Small intestine (tissue), 7 donors: ENCODE data around the gene TFE3. TPM values are rescaled to one million over a fixed set of nuclear protein-coding genes. Genes with fewer than 3 reads are reported as not detected.

Experiments used
- DNase-seq, 2 donors: peaks; one replicate each; pipeline versions ENCODE4 v3.0.0 to v3.0.0-alpha.2; 2013
- FAIRE-seq: peaks from 2 replicates; lab custom pipeline; 2012; peaks lifted over from hg19 to GRCh38; lab: Jason Lieb, UNC
- H3K27ac ChIP-seq, 3 donors: one replicate each; pipeline ENCODE4 v1.5.1; 2013; ENCODE audit warnings: low read length in 2 of 3, mild to moderate bottlenecking in 2 of 3, control low read depth in 1 of 3, inconsistent platforms in 1 of 3, low read depth in 1 of 3, moderate library complexity in 1 of 3
- H3K27me3 ChIP-seq, 3 donors: one replicate each; pipeline ENCODE4 v1.6.1; 2013; ENCODE audit warnings: low read length in 3 of 3, inconsistent platforms in 1 of 3; ENCODE audit not compliant: control insufficient read depth in 3 of 3, insufficient read depth in 3 of 3
- H3K36me3 ChIP-seq, 3 donors: one replicate each; pipeline ENCODE4 v1.6.1; 2013; ENCODE audit warnings: low read length in 3 of 3, inconsistent platforms in 1 of 3, low read depth in 1 of 3, mild to moderate bottlenecking in 1 of 3, moderate library complexity in 1 of 3; ENCODE audit not compliant: control insufficient read depth in 3 of 3, insufficient read depth in 2 of 3
- H3K4me1 ChIP-seq, 3 donors: one replicate each; pipeline ENCODE4 v1.6.1; 2013; ENCODE audit warnings: low read length in 2 of 3, inconsistent platforms in 1 of 3, low read depth in 1 of 3, mild to moderate bottlenecking in 1 of 3, moderate library complexity in 1 of 3; ENCODE audit not compliant: control insufficient read depth in 3 of 3, insufficient read depth in 2 of 3
- H3K4me3 ChIP-seq, 3 donors: one replicate each; pipeline ENCODE4 v1.5.1; 2013; ENCODE audit warnings: low read length in 3 of 3, control low read depth in 1 of 3, inconsistent platforms in 1 of 3, low read depth in 1 of 3, mild to moderate bottlenecking in 1 of 3, moderate library complexity in 1 of 3
- H3K9me3 ChIP-seq, 2 donors: one replicate each; pipeline ENCODE4 v1.6.1; 2013; ENCODE audit warnings: low read depth in 1 of 2, low read length in 1 of 2; ENCODE audit not compliant: control insufficient read depth in 2 of 2, insufficient read depth in 1 of 2
- WGBS, 3 donors: extraction: QIAGEN DNeasy Blood & Tissue Kit; methylation state at CpG; one replicate each; pipeline ENCODE4 v1.1.7; 2013; 5-methylcytosine and 5-hydroxymethylcytosine counted together
- polyA plus RNA-seq, 4 donors: library from polyadenylated mRNA; stranded (reverse) in 3 of 4; unstranded in 1 of 4; fragments of 200-250 nt in 3 of 4; fragments of 120-200 nt in 1 of 4; gene quantifications; one replicate each; pipeline versions ENCODE4 v1.2.1 to v1.2.3, GENCODE V29; 2013
- donor health status: healthy with polysubstance abuse.
- donor health status: control.
- donor health status: control.
- donor health status: Bipolar disorder and iron deficiency.
- donor health status: healthy.

Gene TFE3
- polyA plus RNA-seq, 4 donors = 23.3 to 27.4 (median 23.6) TPM

DNA sequence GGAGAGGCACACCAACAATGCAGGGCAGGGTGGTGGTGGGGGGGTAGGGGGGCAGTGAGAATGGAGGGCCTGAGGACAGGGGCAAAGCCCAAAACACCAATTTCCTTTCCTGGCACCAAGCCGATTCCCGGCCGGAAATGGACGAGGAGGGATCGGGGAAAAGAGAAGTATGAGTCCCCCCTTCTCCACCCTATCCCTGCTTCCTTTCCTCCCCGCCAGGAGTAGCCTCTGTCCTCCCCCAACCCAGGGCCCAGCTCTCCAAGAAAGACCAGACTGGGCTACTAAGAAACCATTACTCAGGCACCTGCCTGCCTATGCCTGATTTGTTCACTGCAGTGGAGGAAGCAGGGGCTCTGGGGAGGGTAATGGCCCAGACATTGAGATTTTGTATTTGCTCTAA lies 16.0 kb upstream of the TFE3 start:
- peak overlapping the region; percentile 76 to 92 (median 83) for H3K27ac ChIP-seq
- peaks cover 0 to 24% (median 0%) of the 10 kb centered on the region in 3 donors for H3K4me1 ChIP-seq
- H3K36me3 ChIP-seq = peaks cover under 1 to 35% (median 2%) of the 10 kb centered on the region in 3 donors
- no peak for DNase-seq
- no peak for FAIRE-seq
- H3K27me3 ChIP-seq = no peaks in the 10 kb centered on the region
- peak overlapping the region; percentile 25 to 59 (median 59) for H3K4me3 ChIP-seq
- no peaks in the 10 kb centered on the region for H3K9me3 ChIP-seq
- 27 to 43% methylated on average over 6 of the region's 6 CpGs; no CpG with 5 or more reads in 1 of the 3 donors for WGBS, 3 donors

DNA sequence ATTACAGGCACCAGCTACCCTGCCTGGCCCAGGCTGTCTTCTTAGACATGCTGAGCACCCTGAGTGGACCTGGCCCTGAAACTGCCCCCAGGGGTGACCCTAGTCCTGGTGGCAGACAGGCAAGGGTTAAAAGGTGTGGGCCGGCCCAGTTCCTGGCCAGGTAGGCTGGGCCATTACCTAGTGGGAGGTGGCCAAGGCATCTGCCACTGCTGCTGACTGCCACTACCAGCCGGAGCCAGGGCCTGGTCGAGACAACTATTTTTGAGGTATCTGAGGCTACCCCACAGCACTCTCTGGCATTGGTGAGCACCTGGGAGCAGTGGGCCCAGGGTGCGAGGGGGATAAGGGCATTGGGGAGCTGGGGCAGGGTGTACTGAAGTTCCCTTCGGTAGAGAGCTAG lies 15.6 kb upstream of the TFE3 start, which contains the start of gene CCDC120:
CCDC120 (plus strand) TSS at position 206 of the 400 bp plus-strand sequence. CDS start 3,043 bp downstream, outside the sequence.
- peak; percentile 66 to 71 for DNase-seq
- H3K4me1 ChIP-seq = peaks cover 0 to 24% (median 0%) of the 10 kb centered on the region in 3 donors
- FAIRE-seq = no peak
- H3K4me3 ChIP-seq = peak within 1 kb of the TSS; percentile 25 to 59 (median 59)
- no peaks in the 10 kb centered on the region for H3K9me3 ChIP-seq
- peak within 1 kb of the TSS; percentile 76 to 92 (median 83) for H3K27ac ChIP-seq
- peaks cover 0 to 31% (median 2%) of the 10 kb centered on the region in 3 donors for H3K36me3 ChIP-seq
- WGBS, 3 donors = 11 to 46% (median 41%) methylated on average over 5 of the region's 5 CpGs
- H3K27me3 ChIP-seq = no peaks in the 10 kb centered on the region

DNA sequence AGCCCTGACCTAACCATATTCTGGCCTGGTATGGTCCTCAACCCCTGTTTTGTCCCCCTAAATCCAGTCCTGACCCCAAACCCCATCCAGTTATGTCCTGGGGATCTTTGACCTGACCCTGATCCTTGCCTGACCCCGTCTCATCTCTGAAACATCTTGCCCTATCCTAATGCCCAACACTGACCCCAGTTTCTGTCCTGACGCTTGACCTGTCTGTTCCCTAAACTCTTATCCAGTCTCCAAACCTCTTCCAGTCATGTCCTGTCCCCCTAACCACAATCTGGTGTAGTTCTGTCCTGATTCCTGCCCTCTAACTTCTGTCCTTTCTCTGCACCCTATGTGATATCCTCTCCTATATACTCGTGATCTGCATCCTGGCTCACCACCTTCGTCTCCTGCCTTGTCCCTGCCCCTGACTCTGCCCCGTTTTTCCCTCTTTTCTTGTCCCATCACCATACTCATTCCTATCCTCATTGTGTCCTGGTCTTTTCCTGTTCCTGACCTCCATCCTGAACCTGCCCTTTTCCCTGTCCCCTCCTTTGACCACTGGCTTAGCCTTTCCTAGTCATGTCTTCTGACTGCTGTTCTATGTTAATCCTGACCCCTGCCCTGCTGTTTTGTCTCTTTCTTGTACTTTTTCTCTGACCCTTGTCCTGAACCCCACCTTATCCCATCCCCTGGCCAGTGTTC lies 11.1 kb upstream of the TFE3 start:
- DNase-seq (no peak), FAIRE-seq (no peak)
- H3K4me1 ChIP-seq = peaks cover 0 to 10% (median 0%) of the 10 kb centered on the region in 3 donors
- peak overlapping the region in 2 of 3 donors; percentile 74 to 75 for H3K27ac ChIP-seq
- H3K27me3 ChIP-seq = no peaks in the 10 kb centered on the region
- 82 to 85% (median 83%) methylated on average over 5 of the region's 5 CpGs for WGBS, 3 donors
- H3K4me3 ChIP-seq = peak overlapping the region in 2 of 3 donors; percentile 46 to 51
- peaks cover 0 to 2% (median 0%) of the 10 kb centered on the region in 3 donors for H3K36me3 ChIP-seq
- no peaks in the 10 kb centered on the region for H3K9me3 ChIP-seq

DNA sequence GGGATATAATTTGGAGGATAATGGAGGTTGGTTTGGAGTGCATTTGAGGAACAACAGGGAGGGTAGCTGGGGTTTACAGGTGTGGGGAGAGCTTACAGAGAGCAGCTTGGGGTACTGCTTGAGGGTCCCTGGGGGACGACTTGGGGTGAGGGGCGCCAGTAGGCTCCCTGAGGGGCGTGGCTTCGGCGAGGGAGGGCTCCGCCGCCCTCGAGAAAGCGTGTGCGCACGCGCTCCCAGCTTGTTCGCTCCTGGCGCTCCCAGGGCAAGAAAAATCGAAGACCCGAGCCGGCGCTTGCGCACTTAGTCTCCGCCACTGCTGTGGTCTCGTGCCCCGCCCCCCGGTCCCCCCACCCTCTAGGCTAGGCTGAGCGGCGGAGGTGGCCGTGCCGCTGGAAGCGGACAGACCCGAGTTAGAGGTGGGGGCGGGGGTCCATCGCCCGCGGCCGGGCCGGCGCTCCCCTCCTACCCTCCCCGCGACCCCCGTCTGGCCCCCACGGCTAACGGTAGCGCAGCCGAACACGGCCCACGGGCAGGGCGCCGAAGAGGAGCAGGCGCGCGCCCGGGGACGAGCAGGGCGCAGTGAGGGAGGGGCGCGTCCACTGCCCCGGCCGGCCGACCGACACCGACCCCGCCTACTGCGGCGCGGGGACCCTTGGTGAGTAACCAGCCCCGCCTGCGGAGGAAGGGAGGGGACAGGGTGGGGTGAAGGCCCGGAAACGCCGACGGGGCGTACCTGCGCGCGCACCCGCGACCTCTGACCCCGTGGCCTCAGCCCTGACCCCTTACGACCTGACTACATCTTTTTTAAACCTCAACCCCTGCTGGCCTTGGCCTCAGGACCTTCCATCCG lies 10.3 kb upstream of the TFE3 start:
- Histone ChIP-seq H3K36me3 (peaks cover 0 to 2% (median 0%) of the 10 kb centered on the region in 3 donors), H3K4me3 (peak overlapping the region; percentile 46 to 56 (median 51)), H3K27ac (peak overlapping the region; percentile 54 to 75 (median 74)), H3K27me3 (no peaks in the 10 kb centered on the region), H3K4me1 (peaks cover 0 to 10% (median 0%) of the 10 kb centered on the region in 3 donors), H3K9me3 (no peaks in the 10 kb centered on the region)
- peak; percentile 29 to 72 for DNase-seq
- no peak for FAIRE-seq
- 1 to 40% (median 33%) methylated on average over 12 to 79 of the region's 79 CpGs for WGBS, 3 donors

DNA sequence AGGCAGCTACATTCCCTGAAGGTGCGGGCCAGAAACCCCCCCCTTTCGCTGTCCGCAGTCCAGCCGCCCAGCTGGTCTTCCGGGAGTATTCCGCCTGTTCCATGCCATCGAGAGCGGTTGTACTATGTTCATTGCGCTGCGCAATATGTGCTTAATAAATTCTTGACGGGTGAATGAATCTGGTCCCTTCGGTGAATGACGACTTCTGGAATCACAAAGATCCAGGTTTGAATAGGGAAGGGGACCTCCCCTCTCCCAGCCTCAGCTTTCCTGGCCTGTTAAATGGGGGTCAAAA lies 777 bp upstream of the TFE3 start:
- no peak for FAIRE-seq
- H3K27ac ChIP-seq = peak overlapping the region; percentile 39 to 83 (median 82)
- WGBS, 3 donors = 11 to 42% (median 18%) methylated on average over 13 of the region's 13 CpGs
- DNase-seq = no peak
- H3K27me3 ChIP-seq = no peaks in the 10 kb centered on the region
- no peaks in the 10 kb centered on the region for H3K9me3 ChIP-seq
- H3K36me3 ChIP-seq = peaks cover 0 to 14% (median under 1%) of the 10 kb centered on the region in 3 donors
- peak overlapping the region in 1 of 3 donors; percentile 23 for H3K4me3 ChIP-seq
- peaks cover 0 to 30% (median 0%) of the 10 kb centered on the region in 3 donors for H3K4me1 ChIP-seq

DNA sequence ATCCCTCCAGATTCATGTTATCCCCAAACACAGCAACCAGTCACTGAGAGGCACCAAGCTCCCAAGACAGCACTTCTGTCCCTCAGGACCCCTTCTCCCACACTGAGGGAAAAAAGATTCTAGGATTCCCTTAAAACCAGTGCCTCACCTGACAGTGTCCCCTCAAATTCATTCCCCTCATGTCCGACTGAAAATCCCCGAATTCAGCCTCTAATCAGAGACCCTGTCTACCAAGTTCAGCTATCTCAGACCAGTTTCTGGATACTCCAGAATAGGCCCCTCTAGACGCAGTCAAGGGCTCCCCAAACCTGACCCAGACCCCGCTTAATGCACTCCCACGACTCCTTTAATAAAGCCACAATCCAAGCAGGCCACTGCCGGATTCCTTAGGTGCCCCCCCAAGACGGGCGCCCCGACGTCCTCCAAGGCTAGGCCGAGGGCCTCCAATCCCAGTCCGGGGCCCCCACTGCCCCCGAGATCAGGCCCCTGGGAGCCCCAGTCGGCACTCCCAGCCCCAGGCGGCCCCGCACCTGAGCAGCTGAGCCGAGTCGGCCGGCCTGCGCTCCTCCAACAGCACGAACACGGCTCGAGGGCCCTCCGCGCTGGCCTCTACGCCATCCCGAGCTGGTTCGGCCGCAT lies 457 bp downstream of the TFE3 start:
- Histone ChIP-seq H3K36me3 (peaks cover 0 to 26% (median 2%) of the 10 kb centered on the region in 3 donors), H3K4me1 (peaks cover 0 to 30% (median 0%) of the 10 kb centered on the region in 3 donors), H3K27me3 (no peaks in the 10 kb centered on the region), H3K4me3 (peak overlapping the region; percentile 73 to 80 (median 76)), H3K9me3 (no peaks in the 10 kb centered on the region), H3K27ac (peak overlapping the region; percentile 85 to 94 (median 93))
- WGBS, 3 donors = 1 to 38% (median 4%) methylated on average over 19 to 29 of the region's 29 CpGs
- FAIRE-seq (no peak), DNase-seq (no peak)

DNA sequence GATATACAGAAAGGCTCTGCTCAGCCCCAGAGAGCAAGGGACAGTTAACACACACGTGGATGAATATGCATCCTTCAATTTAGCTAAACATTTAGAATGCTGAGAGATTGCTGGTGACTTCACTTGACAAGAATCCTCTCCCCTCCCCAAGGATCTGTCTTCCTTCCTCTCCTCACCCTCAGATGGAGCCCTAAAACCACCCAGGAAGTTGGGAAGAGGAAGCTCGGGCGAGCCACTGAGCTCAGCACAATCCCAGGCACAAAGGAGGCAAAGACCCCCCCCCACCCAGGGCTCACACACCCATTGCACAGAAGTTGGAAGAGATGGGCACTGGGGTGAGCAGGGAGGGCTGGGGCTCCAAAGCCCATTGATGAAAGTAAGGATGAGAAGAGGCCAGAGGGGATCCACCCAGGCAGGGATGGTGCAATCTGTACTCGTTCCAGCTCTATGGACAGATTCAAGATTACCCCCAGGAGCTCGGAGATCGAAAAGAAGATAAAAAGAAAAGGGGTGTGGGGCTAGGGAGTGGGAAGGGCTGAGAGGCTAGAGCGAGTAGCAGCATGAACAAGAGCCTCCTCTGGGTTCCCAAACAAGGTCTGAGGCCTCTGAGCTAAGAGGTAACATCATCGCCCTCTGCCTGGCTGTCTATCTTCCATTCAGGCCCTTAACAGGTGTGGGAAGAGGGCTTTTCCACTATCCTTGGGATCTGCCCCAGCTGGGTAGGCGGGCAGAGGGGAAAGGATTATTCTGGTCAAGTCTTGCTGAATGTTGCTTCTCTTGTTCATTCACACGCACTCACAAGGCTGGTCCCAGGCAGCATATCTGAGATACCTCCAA lies 1.2 kb downstream of the TFE3 start:
- 8 to 28% (median 9%) methylated on average over 9 to 10 of the region's 10 CpGs for whole genome bisulfite sequencing, 3 donors
- Histone ChIP-seq H3K27ac (peak overlapping the region; percentile 85 to 94 (median 93)), H3K9me3 (no peaks in the 10 kb centered on the region), H3K4me3 (peak overlapping the region; percentile 73 to 80 (median 76)), H3K27me3 (no peaks in the 10 kb centered on the region), H3K36me3 (peaks cover 0 to 32% (median 2%) of the 10 kb centered on the region in 3 donors), H3K4me1 (peaks cover 0 to 30% (median 0%) of the 10 kb centered on the region in 3 donors)
- DNase-seq = peak in 1 of 2 donors; percentile 33
- no peak for FAIRE-seq
